NCI-H510A (cell line): ENCODE data around the gene PTGDR.

ENCODE experiments used
- DNase-seq: peaks from one replicate; lab custom pipeline; 2025; lab: John Stamatoyannopoulos, UW

The PTGDR gene

GRCh38 chr14:52312931-52313355 lies 45.4 kb downstream of the PTGDR start:
- no peak for DNase-seq

GRCh38 chr14:52313462-52313861 lies 46.0 kb downstream of the PTGDR start:
- DNase-seq: no peak

- peak; percentile 51 for DNase-seq
These were observed 46.6 kb downstream of the PTGDR start, which contains the start of gene PTGER2 for GRCh38 chr14:52313903-52314594. Gene PTGER2 (plus strand): TSS chr14:52314312. CDS start chr14:52314549, 237 bp downstream.

- no peak for DNase-seq
These were observed 47.3 kb downstream of the PTGDR start for GRCh38 chr14:52314595-52315354.

GRCh38 chr14:52315355-52315718 lies 47.8 kb downstream of the PTGDR start:
- no peak for DNase-seq

- DNase-seq: no peak
These were observed 50.6 kb downstream of the PTGDR start for GRCh38 chr14:52318062-52318461.

- no peak for DNase-seq
These were observed 51.5 kb downstream of the PTGDR start for GRCh38 chr14:52318826-52319645.

GRCh38 chr14:52319919-52320318 lies 52.4 kb downstream of the PTGDR start:
- no peak for DNase-seq

- DNase-seq: no peak
These were observed 57.6 kb downstream of the PTGDR start for GRCh38 chr14:52325126-52325525.

GRCh38 chr14:52325630-52326029 lies 58.1 kb downstream of the PTGDR start:
- DNase-seq: no peak
